ENCODE results near the gene TBC1D30.
"Not testable (repeated sequence)": the region's sequence is repeated elsewhere in the genome, so short reads cannot be mapped to it uniquely, and the experiment has no call there.

TBC1D30 gene, protein sequence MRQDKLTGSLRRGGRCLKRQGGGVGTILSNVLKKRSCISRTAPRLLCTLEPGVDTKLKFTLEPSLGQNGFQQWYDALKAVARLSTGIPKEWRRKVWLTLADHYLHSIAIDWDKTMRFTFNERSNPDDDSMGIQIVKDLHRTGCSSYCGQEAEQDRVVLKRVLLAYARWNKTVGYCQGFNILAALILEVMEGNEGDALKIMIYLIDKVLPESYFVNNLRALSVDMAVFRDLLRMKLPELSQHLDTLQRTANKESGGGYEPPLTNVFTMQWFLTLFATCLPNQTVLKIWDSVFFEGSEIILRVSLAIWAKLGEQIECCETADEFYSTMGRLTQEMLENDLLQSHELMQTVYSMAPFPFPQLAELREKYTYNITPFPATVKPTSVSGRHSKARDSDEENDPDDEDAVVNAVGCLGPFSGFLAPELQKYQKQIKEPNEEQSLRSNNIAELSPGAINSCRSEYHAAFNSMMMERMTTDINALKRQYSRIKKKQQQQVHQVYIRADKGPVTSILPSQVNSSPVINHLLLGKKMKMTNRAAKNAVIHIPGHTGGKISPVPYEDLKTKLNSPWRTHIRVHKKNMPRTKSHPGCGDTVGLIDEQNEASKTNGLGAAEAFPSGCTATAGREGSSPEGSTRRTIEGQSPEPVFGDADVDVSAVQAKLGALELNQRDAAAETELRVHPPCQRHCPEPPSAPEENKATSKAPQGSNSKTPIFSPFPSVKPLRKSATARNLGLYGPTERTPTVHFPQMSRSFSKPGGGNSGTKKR

DNA sequence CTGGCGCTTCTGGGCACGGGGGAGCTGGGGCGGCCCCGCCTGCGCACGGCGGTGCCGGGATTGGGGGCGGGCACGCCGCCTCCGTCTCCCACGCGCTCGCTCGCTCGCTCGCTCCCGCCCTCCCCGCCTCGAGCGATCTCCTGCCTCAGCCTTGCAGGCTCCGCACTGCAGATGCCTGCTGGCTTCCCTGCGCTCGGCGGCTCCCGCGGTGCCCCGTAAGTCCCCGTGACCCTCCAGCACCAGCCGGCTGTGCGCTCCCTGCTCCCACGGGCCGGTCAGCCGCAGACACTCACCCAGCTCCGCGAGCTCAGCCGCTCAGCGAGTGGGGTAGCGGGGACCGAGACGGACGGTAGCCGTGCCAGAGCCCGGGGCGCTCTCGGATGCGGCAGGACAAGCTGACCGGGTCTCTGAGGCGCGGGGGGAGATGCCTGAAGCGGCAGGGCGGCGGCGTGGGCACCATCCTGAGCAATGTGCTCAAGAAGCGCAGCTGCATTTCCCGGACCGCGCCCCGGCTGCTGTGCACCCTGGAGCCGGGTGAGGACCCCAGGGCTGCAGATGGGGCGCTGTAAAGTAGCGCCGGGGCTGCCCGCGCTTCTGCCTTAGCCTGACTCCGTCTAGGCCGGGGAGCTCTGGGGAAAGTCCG lies at the start of gene TBC1D30:
Gene TBC1D30 (plus strand): TSS at position 148 of the 643 bp plus-strand sequence. CDS start 233 bp downstream, at position 381.
- no peak for DNase-seq

DNA sequence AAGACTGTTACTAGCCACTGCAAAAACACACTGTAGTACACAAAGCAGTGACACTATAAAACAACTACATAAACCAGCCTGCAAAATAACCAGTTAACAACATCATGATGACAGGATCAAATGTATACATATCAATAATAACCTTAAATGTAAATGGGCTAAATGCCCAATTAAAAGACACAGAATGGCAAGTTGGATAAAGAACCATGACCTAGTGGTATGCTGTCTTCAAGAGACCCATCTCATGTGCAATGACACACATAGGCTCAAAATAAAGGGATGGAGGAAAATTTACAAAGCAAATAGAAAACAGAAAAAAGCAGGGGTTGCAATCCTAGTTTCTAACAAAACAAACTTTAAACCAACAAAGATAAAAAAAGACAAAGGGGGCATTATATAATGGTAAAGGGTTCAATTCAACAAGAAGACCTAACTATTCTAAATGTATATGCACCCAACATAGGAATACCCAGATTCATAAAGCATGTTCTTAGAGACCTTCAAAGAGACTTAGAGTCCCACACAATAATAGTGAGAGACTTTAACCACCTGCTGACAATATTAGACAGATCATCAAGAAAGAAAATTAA lies 49.2 kb upstream of the TBC1D30 start:
- DNase-seq: not testable (repeated sequence)

DNA sequence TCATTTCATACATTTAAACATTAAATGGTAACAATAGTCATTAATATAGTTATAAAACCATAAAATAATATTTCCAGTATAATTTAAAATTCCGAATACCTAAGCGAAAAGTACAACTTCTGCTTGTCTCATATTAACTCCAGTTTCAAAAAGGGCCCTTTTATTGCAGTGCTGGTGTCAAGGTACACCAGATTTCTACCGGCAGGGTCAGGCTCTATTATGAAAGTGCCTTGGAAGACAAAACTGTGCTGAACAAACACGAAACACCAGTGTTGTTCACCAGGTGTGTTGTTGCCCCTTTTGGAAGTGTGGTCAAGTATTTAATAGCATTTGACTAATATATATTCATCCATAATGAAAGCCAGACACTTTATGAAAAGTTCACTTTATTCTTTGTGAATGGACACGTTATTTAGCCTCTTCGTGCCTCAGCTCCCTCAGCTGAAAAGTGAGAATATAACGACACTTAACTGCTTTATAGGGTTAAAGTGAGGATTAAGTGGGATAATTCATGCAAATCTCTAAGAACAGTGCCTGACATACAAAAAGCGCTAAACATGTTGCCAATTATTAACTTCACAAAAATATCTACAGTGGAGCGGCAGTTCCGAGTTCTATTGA lies 45.0 kb upstream of the TBC1D30 start:
- DNase-seq: no peak

DNA sequence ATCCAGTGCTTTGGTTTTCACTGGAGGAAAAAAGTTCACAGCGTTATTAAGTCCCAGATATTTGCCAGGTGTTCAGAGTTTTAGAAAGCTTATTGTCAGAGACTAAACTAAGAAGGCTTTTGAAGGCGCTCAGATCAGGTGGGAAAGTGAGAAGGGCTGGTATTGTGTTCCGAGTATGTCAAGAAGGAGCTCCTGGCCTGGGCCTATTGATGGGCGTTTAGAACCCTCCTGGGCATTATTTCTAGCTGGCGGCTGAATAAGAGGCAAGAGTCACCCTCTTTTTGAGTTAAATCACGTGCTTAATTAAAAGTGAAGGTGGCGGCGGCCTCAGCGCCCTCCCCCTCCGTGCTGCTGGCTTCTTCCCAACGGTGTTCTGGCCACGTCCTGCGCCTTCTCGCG lies 44.3 kb upstream of the TBC1D30 start:
- DNase-seq: no peak

DNA sequence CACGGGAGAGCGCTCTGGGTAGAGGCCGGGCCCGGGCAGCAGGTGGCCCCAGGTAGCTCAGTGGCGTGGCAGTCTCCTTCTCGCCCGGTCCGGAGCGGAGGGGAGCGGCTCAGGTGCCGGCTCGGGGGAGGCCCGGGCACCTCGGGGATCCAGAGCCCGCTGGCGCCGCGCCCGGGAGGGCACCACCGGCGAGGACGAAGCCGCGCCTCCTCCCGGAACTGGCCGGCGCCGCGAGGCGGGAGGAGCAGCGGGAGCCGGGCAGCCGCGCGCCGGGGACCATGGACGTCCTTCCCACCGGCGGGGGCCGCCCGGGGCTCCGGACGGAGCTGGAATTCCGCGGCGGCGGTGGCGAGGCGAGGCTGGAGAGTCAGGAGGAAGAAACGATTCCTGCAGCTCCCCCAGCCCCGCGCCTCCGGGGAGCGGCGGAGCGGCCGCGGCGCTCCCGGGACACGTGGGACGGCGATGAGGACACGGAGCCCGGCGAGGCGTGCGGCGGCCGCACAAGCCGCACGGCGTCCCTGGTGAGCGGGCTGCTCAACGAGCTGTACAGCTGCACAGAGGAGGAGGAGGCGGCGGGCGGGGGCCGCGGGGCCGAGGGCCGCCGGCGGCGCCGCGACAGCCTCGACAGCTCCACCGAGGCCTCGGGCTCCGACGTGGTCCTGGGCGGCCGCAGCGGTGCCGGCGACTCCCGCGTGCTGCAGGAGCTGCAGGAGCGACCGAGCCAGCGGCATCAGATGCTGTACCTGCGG lies 43.7 kb upstream of the TBC1D30 start:
- DNase-seq: no peak

DNA sequence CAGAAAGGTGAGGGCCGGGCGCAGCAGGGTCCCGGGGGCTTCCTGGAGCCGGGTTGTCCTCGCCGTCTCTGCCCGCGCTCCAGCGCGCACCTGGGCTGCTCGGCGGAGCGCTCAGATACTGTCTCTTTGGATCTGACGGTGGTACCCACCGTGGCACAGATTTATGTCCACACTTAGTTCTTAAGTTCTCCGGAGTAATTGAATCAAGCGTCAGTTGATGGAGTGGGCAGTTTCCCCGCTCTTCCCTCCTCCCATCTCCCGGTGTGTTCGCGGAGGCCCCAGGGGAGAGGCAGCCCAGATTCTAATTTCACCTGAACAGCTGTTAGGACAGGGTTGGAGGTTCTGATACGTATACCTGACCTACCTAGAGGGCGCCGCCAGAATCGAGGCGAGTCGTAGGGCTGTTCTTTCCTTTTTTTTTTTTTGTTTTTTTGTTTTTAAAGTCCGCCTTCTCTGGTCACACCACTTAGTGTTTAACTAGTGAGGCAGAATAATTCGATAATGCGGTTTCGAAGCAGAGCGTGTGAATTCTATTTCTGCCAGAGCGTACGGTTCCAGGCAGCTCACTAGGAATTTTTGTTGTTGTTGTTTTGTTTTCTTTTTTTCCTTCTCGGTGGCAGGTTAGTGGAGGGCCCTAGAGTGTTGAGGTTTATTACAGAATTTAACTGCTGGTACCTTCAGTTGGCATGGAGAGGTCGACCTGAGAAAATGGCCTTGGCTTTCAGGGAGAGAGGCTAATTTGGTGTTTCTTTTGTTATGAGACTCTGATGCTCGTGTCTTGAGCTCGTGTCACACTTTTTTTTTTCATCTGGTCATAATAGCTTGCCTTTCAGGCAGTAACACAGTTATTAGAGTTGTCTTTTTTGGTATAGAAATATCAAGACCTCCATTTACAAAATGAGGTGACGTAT lies 42.9 kb upstream of the TBC1D30 start:
- no peak for DNase-seq

DNA sequence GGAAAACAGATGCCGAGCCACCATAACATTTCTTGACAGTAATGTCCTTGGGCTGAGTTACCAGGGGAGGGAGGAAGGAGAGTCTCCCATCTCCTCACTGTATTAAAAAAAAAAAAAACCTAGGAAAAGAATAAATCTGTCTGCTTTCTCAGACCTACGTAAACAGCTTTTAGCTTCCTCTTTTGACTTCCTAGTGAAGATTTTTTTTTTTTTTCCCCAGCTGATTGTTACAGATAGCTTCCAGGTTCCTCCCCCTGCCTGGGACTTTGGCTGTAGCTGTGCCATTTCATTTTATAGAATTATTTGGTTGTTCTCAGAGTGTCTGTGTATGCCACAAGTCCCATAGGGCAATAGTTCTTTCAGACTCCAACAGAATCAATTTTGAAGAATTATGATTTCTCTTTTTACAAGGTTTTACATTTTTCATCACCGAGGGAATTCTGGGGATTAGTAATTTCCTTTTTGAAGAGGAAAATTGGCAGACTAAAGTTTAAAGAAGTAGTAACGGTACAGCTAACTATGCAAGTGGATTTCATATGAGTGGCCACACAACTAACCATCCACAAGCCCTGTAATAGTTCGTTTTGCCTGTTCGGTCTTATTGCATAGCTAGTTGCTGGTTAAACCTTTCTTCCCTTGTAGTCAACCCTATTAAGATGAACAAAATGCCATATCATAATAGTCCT lies 42.1 kb upstream of the TBC1D30 start:
- no peak for DNase-seq

DNA sequence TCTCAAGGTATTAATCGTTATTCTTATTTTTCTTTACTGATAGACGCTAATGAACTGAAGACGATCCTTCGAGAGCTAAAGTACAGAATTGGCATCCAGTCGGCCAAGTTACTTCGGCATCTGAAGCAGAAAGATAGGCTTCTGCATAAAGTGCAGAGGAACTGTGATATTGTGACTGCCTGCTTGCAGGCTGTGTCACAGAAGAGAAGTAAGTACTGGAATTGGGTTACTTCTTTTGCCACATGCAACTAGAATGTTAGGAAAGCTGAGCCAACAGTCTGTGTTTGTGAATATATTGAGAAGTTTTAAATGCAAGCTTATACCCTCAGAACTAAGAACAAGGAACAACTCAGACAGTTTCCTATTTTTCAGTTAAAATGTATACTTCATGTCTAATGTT lies 38.6 kb upstream of the TBC1D30 start:
- DNase-seq: no peak

DNA sequence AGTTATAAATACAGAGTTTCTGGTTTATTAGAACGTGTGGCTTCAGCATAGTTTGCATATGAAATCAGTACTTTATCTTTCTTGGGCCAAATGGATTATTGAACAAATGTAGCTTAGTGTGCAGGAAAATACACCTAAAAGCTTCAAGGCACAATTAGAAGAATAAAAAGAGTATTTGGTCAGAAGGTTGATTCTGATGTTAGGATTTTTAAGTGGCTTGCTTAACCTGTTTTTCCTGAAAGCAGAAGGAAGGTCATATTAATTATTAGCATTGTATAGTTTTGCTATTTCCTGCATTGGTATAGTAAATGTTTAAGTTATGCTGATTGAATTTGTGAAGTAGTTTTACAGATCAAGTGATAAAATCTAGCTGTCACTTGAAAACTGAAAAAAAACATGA lies 34.3 kb upstream of the TBC1D30 start:
- no peak for DNase-seq

DNA sequence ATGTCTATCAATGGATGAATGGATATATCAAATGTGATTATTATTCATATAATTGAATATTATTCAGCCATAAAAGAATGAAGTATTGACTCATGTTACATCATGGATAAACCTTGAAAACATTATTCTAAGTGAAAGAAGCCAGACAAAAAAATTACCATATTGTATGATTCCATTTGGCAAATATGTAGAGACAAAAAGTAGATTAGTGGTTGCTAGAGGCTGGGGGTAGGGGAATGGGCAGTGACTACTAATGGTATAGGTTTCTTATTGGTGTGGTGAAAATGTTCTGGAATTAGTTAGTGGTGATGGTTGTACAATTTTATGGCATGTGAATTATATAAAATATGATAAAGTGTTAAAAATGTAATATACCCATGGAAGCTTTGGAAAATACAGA lies 33.4 kb upstream of the TBC1D30 start:
- no peak for DNase-seq

DNA sequence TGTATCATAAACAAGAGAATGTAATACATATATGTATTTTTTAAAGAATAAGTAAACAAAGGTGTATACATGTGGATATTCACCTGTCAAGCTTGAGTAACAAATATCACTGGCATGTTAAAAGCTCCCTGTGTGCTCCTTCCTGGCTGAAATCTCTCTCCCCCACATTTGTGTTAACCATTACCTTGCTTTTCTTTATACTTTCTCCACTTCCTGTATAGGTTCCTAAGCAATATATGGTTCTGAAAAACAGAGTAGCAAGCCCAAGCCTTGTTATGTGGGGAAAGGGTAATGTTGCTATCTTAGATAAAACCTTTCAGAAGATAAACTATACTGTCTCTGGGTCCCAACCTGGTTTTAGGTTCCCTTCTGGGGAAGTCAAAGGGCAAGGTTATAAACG lies 32.3 kb upstream of the TBC1D30 start:
- no peak for DNase-seq

DNA sequence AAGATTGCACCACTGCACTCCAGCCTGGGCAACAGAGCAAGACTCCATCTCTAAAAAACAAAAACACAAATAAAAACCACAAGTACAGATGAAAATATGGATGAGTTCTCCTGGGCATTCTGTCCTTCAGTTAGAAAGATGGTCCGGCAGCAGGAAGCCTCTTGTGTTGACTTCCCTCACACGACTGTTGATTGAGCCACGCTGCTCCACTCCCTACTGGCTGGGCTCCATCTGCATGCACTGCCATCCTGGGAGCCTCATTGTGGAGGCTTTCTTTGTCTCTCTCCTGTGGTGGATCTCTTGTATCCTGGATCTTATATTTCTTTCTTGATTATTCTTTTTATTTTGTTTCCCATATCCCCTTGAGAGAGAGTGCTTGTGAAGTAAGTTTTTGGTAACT lies 30.8 kb upstream of the TBC1D30 start:
- no peak for DNase-seq

DNA sequence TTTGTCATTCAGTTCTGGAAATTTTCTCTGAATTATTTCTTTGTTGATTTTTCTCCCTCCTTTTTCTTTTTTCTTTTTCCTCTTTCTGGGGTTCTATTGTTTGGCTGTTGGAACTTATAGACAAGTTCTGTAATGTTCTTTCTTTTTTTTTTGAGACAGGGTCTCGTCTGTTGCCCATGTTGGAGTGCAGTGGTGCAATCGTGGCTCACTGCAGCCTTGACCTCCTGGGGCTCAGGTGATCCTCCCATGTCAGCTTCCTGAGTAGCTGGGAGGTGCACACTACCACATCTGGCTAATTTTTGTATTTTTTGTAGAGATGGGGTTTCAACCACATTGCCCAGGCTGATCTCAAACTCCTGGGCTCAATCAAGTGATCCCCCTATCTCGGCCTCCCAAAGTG lies 30.1 kb upstream of the TBC1D30 start:
- DNase-seq: no peak

DNA sequence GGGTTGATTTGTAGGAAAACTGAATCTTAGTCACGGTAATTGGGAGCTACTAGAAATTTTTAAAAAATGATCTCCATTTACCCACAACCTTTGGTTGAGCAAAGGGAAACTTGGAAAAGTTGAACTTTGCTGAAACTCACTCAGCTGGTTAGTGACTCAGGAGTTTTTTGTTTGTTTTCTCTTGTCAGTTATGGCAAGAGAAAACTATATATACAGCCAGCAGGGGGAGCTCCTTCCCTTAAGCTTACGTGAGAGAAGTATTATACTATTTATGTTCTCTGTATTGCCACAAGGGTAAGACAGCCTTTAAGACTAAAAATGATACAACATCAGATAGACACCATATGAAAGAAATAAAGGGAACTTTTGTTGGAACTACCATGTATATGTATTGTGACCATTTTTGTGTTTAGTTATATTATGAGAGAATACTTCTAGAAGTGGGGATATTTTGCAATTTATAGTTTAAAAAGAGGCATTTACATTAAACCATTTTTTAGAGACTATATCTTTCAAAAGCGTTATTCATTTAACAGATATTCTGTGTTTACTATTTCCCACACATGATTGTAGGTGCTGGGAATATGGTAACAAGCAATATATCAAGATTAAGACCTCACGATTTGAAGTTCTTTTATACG lies 28.1 kb upstream of the TBC1D30 start:
- peak; percentile 64 to 86 for DNase-seq

DNA sequence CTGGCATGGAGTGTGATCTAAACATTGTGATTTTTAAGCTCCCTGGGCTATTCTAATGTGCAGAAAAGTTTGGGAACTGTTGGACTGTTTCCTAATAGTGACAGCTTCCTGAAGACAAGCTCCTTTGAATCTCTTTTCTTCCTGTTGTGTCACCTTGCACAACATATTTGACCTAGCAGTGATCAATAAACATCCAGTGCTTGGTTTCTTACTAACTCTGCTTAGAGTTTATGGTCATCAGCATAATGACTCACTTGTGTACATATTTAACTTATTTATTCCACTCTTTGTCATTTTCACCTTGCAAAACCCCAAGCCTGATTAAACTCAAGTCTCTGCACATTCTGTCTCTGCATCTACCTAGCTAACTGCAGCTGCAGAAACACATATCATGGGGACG lies 27.3 kb upstream of the TBC1D30 start:
- DNase-seq: no peak

DNA sequence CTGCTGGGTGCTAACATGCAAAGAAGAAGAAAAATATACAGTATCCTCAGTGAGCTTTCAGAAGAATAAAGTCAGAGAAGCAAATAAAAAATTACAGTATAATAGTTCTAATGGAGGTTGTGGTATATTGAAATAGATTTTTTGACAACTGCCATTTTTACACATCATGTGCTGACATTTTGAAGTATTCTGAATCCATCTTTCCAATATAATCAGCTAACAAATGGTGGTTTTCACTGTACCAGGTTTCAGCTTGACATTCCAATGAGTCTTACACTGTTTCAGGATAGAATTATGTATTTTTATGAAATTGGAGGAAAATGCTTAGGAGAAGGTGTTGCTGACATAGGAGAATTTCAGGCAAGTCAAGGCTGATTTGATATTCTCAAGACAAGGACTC lies 26.3 kb upstream of the TBC1D30 start:
- DNase-seq: no peak

DNA sequence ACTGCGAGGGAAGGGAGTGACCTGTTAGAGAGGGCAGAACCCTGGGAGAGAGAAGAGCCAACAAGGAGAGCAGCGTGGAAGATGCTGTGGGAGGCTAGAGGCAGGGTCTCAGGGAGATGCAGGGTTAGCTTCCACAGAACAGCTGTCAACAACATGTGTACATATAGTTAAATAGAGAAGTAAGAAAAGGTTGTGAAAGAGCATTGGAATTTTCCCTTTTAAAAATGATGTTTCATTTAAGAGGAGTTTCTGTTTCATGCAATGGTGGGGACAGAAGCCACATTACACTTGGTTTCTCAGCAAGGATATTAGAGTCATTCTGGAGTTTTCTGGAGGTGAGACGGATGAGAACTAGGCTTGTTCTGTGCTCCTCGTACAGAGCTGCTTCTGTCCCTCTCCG lies 23.8 kb upstream of the TBC1D30 start:
- DNase-seq: no peak

DNA sequence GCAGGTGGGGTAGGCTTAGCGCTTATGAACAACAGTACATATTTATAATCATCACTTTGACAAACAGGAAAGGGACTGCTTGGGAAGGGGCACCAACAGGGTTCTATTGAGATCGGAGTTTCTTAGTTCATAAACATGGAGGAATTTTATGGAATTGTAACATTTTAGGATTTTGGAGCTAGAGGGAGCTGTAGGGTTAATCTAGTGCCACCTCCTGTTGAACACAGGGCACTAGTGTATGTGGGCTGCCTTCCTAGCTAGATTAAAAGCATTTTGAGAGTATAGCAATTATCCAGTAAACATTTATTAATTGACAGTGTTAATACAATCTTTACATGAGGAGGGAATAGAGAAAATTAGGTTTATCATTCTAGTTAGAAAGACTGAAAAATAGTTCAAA lies 23.1 kb upstream of the TBC1D30 start:
- DNase-seq: peak in 1 of 2 experiments; percentile 37

DNA sequence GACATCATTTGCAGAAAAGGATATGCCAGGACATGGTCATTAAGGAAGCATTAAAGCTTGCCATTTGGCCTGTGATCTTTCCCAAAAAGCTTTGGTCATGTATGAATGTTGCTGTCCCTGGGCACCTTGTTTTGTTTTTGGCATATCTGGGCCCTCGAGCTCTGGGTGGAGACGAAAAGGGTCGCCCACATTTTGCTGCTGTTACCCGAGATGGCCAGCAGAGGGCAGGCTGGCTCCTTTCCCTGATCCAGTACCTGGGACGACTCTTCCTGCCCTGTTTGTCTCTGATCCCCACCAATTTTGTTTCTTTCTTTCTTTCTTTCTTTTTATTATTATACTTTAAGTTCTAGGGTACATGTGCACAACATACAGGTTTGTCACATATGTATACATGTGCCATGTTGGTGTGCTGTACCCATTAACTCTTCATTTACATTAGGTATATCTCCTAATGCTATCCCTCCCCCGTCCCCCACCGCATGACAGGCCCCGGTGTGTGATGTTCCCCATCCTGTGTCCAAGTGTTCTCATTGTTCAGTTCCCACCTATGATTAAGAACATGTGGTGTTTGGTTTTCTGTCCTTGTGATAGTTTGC lies 22.2 kb upstream of the TBC1D30 start:
- peak in 1 of 2 experiments; percentile 34 for DNase-seq

DNA sequence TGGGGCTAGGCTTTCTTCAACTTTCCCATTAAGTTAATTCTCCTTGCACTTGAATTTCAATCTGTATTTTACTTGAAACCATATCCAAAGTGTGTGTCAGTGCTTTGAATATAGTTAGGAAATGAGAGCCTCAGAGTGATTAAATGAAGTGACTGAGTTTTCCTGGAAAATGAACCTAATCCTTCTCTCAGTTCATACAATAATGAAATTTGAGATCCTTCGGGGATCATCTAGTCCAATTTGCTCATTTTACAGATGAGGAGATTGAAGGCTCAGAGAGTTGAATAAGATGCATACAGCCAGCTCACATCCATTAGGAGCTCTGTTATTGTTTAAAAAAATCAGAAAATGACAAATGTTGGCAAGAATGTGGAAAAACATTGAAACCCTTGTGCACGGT lies 18.3 kb upstream of the TBC1D30 start:
- no peak for DNase-seq

All from SW 1271 (cell line).